NCI-H2107 (cell line): ENCODE data around the gene GCFC2.
A peak's percentile ranks its signal among the peaks of the same experiment; 100 is the strongest.
"Not testable (repeated sequence)": the region's sequence is repeated elsewhere in the genome, so short reads cannot be mapped to it uniquely, and the experiment has no call there.

Experiments
- DNase-seq: peaks from one replicate; lab custom pipeline; 2025; lab: John Stamatoyannopoulos, UW

Gene GCFC2

GRCh38 chr2:75679556-75679955 lies 31.2 kb downstream of the GCFC2 start:
- no peak for DNase-seq

DNA sequence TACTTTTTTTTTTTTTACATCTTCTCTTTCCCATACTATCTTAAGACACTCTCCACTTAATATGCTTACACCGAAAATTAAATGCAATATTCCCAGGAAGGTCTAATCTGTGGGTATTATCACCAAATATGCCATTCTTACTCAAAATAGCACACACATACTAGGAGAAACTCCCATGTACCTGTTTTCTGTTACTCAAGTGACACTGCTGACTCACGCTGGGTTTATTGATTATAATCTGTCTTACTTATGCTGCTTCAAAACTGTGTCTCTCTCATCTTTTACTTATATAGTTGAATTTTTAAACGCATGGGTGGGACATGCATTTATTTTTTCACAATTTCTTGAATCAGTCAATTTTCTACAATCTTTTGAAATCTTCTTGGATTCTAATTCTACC lies 34.3 kb downstream of the GCFC2 start:
- no peak for DNase-seq

GRCh38 chr2:75675908-75676307 lies 34.8 kb downstream of the GCFC2 start:
- no peak for DNase-seq

DNA sequence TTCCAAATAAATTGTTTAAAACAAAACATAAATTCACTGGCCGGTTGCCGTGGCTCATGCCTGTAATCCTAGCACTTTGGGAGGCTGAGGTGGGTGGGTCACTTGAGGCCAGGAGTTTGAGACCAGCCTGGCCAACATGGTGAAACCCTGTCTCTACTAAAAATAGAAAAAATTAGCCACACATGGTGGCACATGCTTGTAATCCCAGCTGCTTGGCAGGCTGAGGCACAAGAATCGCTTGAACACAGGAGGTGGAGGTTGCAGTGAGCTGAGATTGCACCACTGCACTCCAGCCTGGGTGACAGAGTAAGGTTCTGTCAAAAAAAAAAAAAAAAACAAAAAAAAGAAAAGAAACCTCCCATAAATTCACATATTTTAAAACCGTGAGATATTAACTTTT lies 35.3 kb downstream of the GCFC2 start:
- DNase-seq, result not testable (repeated sequence)

GRCh38 chr2:75667884-75668283 lies 42.8 kb downstream of the GCFC2 start:
- DNase-seq, result no peak

GRCh38 chr2:75666911-75667310 lies 43.8 kb downstream of the GCFC2 start:
- DNase-seq, result no peak

DNA sequence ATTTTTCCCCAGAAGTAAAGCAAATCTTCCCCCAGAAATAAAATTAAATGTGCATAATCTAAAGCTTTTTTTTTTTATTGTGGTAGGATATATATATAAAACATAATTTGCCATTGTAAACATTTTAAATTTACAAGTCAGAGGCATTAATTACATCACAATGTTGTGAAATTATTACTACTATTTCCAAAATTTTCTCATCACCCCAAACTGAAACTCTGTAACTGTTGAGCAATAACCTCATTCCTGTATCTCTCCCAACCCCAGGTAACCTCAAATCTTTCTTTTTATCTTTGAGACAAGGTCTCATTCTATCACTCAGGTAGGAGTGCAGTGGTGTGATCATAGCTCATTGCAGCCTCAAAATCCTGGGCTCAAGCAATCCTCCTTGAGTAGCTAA lies 52.9 kb downstream of the GCFC2 start:
- no peak for DNase-seq

DNA sequence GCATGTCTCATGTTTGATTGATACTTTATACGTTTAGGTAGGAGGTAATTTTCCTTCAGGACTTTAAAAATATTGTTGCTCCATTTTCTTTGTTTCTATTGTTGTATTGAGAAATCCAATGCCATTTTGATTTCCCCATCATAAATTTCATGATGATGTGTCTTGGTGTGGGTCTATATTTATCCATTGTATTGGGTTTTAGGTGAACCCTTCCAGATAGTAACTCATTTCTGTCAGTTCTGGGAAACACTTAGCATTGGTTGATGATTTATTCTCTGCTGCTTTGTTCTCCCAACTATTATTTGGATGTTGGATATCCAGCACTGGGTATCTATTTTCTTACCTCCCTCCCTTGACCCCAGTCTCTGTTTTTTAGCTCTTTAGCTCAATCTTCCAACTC lies 54.2 kb downstream of the GCFC2 start:
- DNase-seq, result no peak

GRCh38 chr2:75655861-75656260 lies 54.9 kb downstream of the GCFC2 start:
- DNase-seq, result no peak

DNA sequence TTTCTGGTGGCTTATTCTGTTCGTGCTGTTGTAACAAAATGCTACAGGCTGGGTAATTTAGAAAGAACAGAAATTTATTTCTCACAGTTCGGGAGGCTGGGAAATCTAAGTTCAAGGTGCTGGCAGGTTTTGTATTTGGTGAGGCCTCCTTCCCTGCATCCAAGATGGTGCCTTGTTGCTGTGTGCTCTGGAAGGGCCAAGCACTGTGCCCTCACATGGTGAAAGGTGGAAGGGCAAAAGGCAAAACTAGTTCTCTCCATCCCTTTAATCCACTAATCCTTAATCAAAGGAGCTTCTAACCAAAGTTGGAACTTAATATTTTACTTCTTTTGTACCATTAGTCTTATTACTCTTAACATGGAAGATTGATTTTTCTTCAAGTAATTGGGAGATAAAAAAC lies 56.7 kb downstream of the GCFC2 start:
- no peak for DNase-seq

GRCh38 chr2:75647771-75648170 lies 62.9 kb downstream of the GCFC2 start:
- DNase-seq, result no peak

DNA sequence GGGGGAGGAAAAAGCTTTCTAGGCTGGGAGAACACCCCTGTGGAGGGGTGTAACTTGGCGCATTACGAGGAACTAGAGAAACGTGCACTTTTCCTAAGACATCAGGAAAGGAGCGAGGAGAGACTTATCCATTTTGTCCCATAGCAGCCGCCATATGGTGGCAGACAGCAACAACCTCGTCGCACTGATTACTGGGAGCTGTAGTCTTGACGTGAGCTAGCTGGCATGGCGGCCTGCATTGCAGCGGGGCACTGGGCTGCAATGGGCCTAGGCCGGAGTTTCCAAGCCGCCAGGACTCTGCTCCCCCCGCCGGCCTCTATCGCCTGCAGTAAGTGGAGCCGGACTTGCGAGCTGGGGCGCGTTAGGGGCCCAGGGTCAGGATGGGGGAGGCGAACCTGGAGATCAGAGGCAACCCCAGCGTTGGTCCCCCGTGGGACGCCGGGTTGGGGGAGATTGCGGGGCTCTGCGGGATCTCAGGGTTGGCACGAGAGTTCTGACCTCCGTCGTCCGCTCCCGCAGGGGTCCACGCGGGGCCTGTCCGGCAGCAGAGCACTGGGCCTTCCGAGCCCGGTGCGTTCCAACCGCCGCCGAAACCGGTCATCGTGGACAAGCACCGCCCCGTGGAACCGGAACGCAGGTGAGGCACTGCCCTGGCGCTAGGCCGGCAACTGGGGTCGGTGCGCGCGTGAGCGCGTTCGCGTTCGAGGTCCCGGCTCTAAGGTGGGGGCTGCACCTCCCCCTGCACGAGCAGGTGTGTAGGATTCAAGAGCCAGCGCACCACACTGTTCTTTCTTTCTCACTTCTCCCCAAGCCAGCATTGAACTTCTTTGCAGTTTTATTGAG lies 63.9 kb downstream of the GCFC2 start, which contains the start of gene MRPL19:
Gene MRPL19, plus strand, starts transcription at position 201 of the 843 bp plus-strand sequence. Its CDS starts 25 bp downstream, at position 226.
- DNase-seq, result peak; percentile 48

DNA sequence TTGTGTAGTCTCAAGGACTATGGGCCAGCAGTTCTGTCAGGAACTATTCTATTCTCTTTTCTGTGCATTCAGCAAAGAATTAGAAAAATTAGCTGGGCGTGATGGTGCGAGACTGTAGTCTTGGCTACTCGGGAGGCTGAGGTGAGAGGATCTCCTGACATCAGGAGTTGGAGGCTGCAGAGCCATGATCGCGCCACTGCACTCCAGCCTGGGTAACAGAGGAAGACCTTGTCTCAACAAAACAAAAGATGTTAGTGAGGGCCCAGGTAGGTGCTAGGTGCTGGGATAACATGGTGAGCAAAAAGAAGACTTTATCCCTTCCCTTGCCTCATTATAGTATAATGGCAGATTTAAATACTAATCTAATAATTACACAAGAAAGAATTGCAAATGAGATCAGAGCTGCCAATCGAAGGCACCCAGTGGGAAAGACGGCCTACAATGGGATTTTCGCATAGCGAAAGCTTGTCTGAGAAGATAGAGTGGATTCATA lies 64.6 kb downstream of the GCFC2 start:
- DNase-seq, result no peak

- no peak for DNase-seq
These were observed 65.1 kb downstream of the GCFC2 start for GRCh38 chr2:75645643-75646042.

DNA sequence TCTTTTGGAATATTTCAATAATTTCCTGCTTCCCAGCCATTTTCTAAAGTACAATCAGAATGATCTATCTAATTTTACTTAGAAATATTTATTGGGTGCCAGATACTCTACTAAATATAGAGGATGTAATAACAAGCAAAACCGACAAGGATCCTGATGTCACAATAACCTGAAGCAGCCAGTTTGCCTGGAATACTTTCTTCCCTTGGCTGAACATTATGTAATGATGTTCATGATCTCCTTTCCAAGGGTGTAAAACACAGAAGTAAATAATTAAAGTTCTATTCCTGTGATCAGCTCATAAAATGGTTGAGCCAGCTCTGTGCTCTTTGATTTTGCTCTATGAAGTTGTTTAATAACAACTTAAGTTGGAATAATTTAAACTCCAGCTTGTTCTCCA lies 66.7 kb downstream of the GCFC2 start:
- DNase-seq, result no peak

DNA sequence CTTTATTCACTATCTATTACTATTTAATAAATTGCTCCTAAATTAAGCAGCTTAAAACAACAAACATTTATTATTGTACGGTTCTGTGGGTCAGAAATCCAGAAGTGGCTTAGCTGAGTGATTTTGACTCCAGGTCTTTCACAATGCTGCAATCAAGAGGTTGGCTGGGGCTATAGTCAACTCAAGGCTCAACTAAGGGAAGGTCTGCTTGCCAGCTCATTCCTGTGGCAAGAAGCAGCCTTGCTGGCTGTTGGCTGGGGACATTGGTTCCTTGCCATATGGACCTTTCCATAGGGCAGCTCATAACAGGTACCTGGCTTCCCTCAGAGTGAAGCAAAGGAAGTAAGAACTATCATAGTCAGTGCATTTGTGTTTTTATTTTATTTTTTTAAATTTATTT lies 69.1 kb downstream of the GCFC2 start:
- DNase-seq, result no peak

- DNase-seq, result peak; percentile 11
These were observed 70.0 kb downstream of the GCFC2 start for GRCh38 chr2:75640621-75641121.

DNA sequence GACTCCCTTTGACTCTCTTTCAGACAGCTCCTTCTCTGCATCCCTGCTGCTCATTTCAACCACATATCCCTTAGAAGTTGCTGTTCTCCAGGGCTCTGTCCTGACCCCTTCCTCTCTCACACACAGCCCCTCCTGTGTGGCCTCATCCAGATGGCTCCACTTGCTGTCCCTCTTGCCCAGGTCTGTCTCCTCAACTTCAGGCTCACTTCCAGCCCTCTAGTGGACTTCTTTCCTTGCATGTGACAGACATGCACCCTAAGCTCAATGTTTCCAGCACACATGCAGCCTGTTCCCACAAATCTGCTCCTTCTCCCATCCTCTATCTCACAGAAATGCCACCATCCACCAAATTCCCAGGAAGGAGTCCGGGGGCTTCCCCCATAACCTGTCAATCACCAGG lies 73.1 kb downstream of the GCFC2 start:
- DNase-seq, result no peak

DNA sequence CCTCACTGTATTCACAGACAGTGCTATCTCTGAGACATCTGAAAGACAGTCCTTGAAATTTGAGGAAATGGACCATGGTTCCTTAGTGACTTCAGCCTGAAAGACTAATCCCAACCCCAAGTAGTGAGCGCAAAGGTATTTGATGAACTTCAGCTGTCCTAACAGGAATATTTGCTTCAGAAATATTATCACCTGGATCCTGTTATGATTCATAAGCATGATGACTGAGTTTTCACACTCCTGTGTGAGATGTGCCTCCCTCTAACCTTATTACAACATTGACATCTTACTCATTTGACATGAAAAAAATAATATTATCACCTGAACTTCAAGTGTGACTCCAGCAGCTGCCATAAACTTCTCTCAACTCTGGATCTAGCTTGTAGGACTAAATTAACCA lies 75.8 kb downstream of the GCFC2 start:
- no peak for DNase-seq

- no peak for DNase-seq
These were observed 77.1 kb downstream of the GCFC2 start for GRCh38 chr2:75633620-75634019.

DNA sequence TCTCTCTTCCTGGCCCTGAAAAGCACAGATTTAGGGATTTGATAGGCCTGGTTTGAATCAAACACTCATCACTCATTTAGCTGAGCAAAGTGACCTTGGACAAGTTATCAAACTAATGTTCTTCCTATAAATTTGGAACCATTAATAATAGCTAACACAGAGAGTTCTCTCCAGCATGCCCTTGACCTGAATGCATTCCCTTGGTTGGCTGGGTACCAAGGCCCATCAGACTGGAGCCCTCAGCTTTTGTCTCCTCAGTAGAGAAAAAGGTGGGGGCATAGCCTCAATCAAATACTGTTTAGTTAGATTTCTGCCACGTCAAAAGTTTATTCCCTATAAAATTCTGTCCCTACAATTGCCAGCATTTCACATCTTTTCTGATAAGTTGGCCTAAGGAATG lies 77.9 kb downstream of the GCFC2 start:
- DNase-seq, result no peak

GRCh38 chr2:75632091-75632701 lies 78.5 kb downstream of the GCFC2 start:
- no peak for DNase-seq

GRCh38 chr2:75627902-75628504 lies 82.7 kb downstream of the GCFC2 start:
- DNase-seq, result peak; percentile 38
